K562 (cell line): ENCODE measurements around the gene ZCCHC14. TPM values are rescaled to one million over a fixed set of nuclear protein-coding genes. Genes with fewer than 3 reads are reported as not detected.
A peak's percentile ranks its signal among the peaks of the same experiment; 100 is the strongest.

Source experiments
- ATAC-seq: fragments of 200-7000 bp; cut with Tn5 transposase; 3 replicates; pipeline ENCODE4 v1.9.1; 2020; ENCODE audit warnings: moderate library complexity
- BruUV-seq: library from RNA; stranded (reverse); fragments of 400-500 nt; replicated peaks from 2 replicates; lab custom pipeline; 2021; lab: Mats Ljungman, UMichigan
- CTCF ChIA-PET: fragments of 300-600 bp; formaldehyde crosslinking; extraction: SDS; loops from one replicate; lab custom pipeline; 2021; ENCODE audit warnings: low intra/inter-chr PET ratio; lab: Yijun Ruan, JAX
- POLR2A ChIA-PET: fragments of 300-600, 350-650 bp; sonication (Branson Sonifier 250); formaldehyde crosslinking; extraction: SDS; loops from one replicate; lab custom pipeline; 2021; ENCODE audit warnings: antibody characterized with exemption, inconsistent platforms; lab: Yijun Ruan, JAX
- DNase-seq, 4 experiments: peaks; one replicate each; pipeline versions ENCODE4 v3.0.0 to v3.0.0-alpha.2; 2011 to 2018; ENCODE audit warnings: low spot score in 3 of 4, mixed read lengths in 3 of 4; ENCODE audit errors: extremely low read depth in 1 of 4
- FAIRE-seq: peaks from 2 replicates; lab custom pipeline; 2011; peaks lifted over from hg19 to GRCh38; lab: Jason Lieb, UNC
- H2AFZ ChIP-seq: 2 replicates; pipeline ENCODE4 v1.6.0; 2011; ENCODE audit warnings: low read depth, low read length, control low read depth, inconsistent platforms
- H3K27ac ChIP-seq: fragments of 200-600 bp; 3 replicates; pipeline ENCODE4 v1.8.0; 2011; ENCODE audit warnings: low read depth, mild to moderate bottlenecking, control low read depth, inconsistent platforms, low read length, moderate library complexity, mixed read lengths; ENCODE audit errors: extremely low read depth
- H3K27me3 ChIP-seq, 2 experiments: fragments of 300-600 bp in 1 of 2; 2 replicates in 1 of 2; 3 replicates in 1 of 2; pipeline versions ENCODE4 v1.6.0 to v1.8.0; 2011; ENCODE audit warnings: inconsistent platforms in 2 of 2, low read length in 2 of 2, mild to moderate bottlenecking in 1 of 2, mixed read lengths in 1 of 2, moderate library complexity in 1 of 2; ENCODE audit not compliant: control insufficient read depth in 2 of 2, insufficient read depth in 2 of 2
- H3K36me3 ChIP-seq: fragments of 300-600 bp; 3 replicates; pipeline ENCODE4 v1.8.0; 2011; ENCODE audit warnings: mild to moderate bottlenecking, low read length, inconsistent platforms; ENCODE audit not compliant: control insufficient read depth, insufficient read depth
- H3K4me1 ChIP-seq, 2 experiments: fragments of 200-600 bp in 1 of 2; replicated peaks in 1 of 2; 2 replicates in 1 of 2; 3 replicates in 1 of 2; pipeline versions ENCODE4 v1.5.1 to v1.8.0; 2011; ENCODE audit warnings: inconsistent platforms in 2 of 2, low read length in 2 of 2, mild to moderate bottlenecking in 1 of 2, mixed read lengths in 1 of 2, moderate library complexity in 1 of 2; ENCODE audit not compliant: control insufficient read depth in 2 of 2, insufficient read depth in 2 of 2
- H3K4me2 ChIP-seq: 2 replicates; pipeline ENCODE4 v1.6.1; 2011; ENCODE audit warnings: low read length, control low read depth, inconsistent platforms, mixed read lengths; ENCODE audit not compliant: insufficient read depth
- H3K4me3 ChIP-seq: fragments of 200-600 bp; sonication (generic), shearing (Covaris generic); 2 replicates; pipeline ENCODE4 v1.5.1; 2016; ENCODE audit warnings: control low read depth, inconsistent platforms
- H3K79me2 ChIP-seq: fragments of 200-600 bp; 3 replicates; pipeline ENCODE4 v1.8.0; 2011; ENCODE audit warnings: low read length, inconsistent platforms; ENCODE audit not compliant: control insufficient read depth, insufficient read depth
- H3K9ac ChIP-seq, 2 experiments: 2 replicates each; pipeline versions ENCODE4 v1.6.0 to v1.6.1; 2011; ENCODE audit warnings: low read depth in 2 of 2, low read length in 2 of 2, control low read depth in 1 of 2, inconsistent platforms in 1 of 2, mild to moderate bottlenecking in 1 of 2, mixed read lengths in 1 of 2; ENCODE audit not compliant: insufficient read depth in 1 of 2
- H3K9me1 ChIP-seq: one replicate; pipeline ENCODE4 v1.6.0; 2011; ENCODE audit warnings: inconsistent platforms, mild to moderate bottlenecking, low read length, moderate library complexity; ENCODE audit not compliant: control insufficient read depth, insufficient read depth
- H3K9me3 ChIP-seq: replicated peaks from 2 replicates; pipeline ENCODE4 v1.5.1; 2011; ENCODE audit warnings: low read depth, low read length, inconsistent platforms; ENCODE audit not compliant: control insufficient read depth, insufficient read depth
- H4K20me1 ChIP-seq: replicated peaks from 2 replicates; pipeline ENCODE4 v1.6.1; 2011; ENCODE audit warnings: low read length, inconsistent platforms, mixed read lengths; ENCODE audit not compliant: control insufficient read depth, insufficient read depth
- ATF1 ChIP-seq, 2 experiments: fragments of 450-650 bp in 1 of 2; IDR thresholded peaks; 2 replicates each; pipeline ENCODE4 v1.6.1; 2016; ENCODE audit warnings: missing compliant biosample characterization in 1 of 2, missing genetic modification characterization in 1 of 2
- BRF1 ChIP-seq: IDR thresholded peaks from 3 replicates; pipeline ENCODE4 v1.6.1; 2011; ENCODE audit warnings: borderline replicate concordance, mild to moderate bottlenecking; ENCODE audit not compliant: insufficient read length; ENCODE audit errors: extremely low read depth
- CBX3 ChIP-seq, 2 experiments: IDR thresholded peaks; 1 replicate in 1 of 2; 2 replicates in 1 of 2; pipeline ENCODE4 v1.6.1; 2012; ENCODE audit warnings: inconsistent platforms in 2 of 2, low read length in 2 of 2, borderline replicate concordance in 1 of 2, control low read depth in 1 of 2
- CCAR2 ChIP-seq: fragments of 200-400 bp; formaldehyde crosslinking; IDR thresholded peaks from 2 replicates; pipeline ENCODE4 v1.6.1; 2017; ENCODE audit warnings: mild to moderate bottlenecking, low read depth, low read length
- CCNT2 ChIP-seq: IDR thresholded peaks from 2 replicates; pipeline ENCODE4 v1.6.1; 2011; ENCODE audit warnings: borderline replicate concordance, low read depth, mild to moderate bottlenecking, moderate library complexity, mixed read lengths, low read length; ENCODE audit not compliant: insufficient read length; ENCODE audit errors: extremely low read depth
- CREM ChIP-seq: IDR thresholded peaks from 2 replicates; pipeline ENCODE4 v1.6.1; 2014; ENCODE audit warnings: antibody characterized with exemption, low read depth
- ESRRA ChIP-seq: fragments of 450-650 bp; IDR thresholded peaks from 2 replicates; pipeline ENCODE4 v1.6.1; 2014; ENCODE audit warnings: low read depth, mild to moderate bottlenecking, moderate library complexity, borderline replicate concordance
- GABPA ChIP-seq: fragments of 200-800 bp; sonication (Bioruptor generic); conservative IDR thresholded peaks from 2 replicates; pipeline ENCODE4 v1.6.1; 2016; ENCODE audit warnings: low read depth, missing genetic modification characterization, missing compliant biosample characterization
- IFI16 ChIP-seq: fragments of 250-450 bp; sonication (Bioruptor Pico); IDR thresholded peaks from 2 replicates; pipeline ENCODE4 v2.1.2; 2022; ENCODE audit warnings: mild to moderate bottlenecking, inconsistent platforms
- NCOR1 ChIP-seq: fragments of 450-650 bp; IDR thresholded peaks from 2 replicates; pipeline ENCODE4 v1.6.1; 2016; ENCODE audit warnings: mild to moderate bottlenecking, moderate library complexity
- NR1H2 ChIP-seq: sonication (generic); formaldehyde crosslinking; IDR thresholded peaks from 2 replicates; pipeline ENCODE4 v1.4.0; 2020; ENCODE audit warnings: mild to moderate bottlenecking, missing genetic modification reagents
- PHF8 ChIP-seq: fragments of 200-600 bp; sonication (generic); IDR thresholded peaks from 2 replicates; pipeline ENCODE4 v1.6.1; 2012; ENCODE audit warnings: mixed run types, mild to moderate bottlenecking, inconsistent platforms, low read length, moderate library complexity, borderline replicate concordance
- POU5F1 ChIP-seq: fragments of 150-350 bp; IDR thresholded peaks from 2 replicates; pipeline ENCODE4 v1.6.1; 2014; ENCODE audit warnings: borderline replicate concordance, low read length, low read depth, mild to moderate bottlenecking; ENCODE audit not compliant: partially characterized antibody
- RBM39 ChIP-seq: fragments of 200-400 bp; formaldehyde crosslinking; optimal IDR thresholded peaks from 2 replicates; pipeline ENCODE3; 2018; ENCODE audit warnings: low read depth, low read length
- SPI1 ChIP-seq: IDR thresholded peaks from 2 replicates; pipeline ENCODE4 v1.6.1; 2011; ENCODE audit warnings: low read depth, low read length, control low read depth, borderline replicate concordance
- TCF3 ChIP-seq: sonication (generic); formaldehyde crosslinking; IDR thresholded peaks from 2 replicates; pipeline ENCODE4 v1.4.0; 2020; ENCODE audit warnings: mild to moderate bottlenecking, missing genetic modification reagents
- ZBED1 ChIP-seq: IDR thresholded peaks from 2 replicates; pipeline ENCODE4 v1.6.1; 2014
- ZNF551 ChIP-seq: fragments of 250-450 bp; sonication (Bioruptor Pico); IDR thresholded peaks from 2 replicates; pipeline ENCODE4 v1.5.0; 2021; ENCODE audit warnings: mild to moderate bottlenecking, moderate library complexity
- WGBS: fragments of 100-300 bp; shearing (Covaris generic); methylation state at CpG from one replicate; pipeline ENCODE4 v1.1.6; 2016; ENCODE audit warnings: low coverage, mixed read lengths; ENCODE audit not compliant: insufficient coverage; ENCODE audit errors: missing lambda C conversion rate; 5-methylcytosine and 5-hydroxymethylcytosine counted together
- in situ Hi-C: fragments of 300-500 bp; cut with MboI; formaldehyde crosslinking; loops from 4 replicates; pipeline ENCODE4 v1.15.0; 2018; ENCODE audit warnings: inconsistent platforms, mixed read lengths
- intact Hi-C: fragments of 100-400 bp; cut with micrococcal nuclease; formaldehyde crosslinking; loops from 2 replicates; pipeline ENCODE4 v1.14.2; 2022
- polyA plus RNA-seq, 8 experiments: library from polyadenylated mRNA; depleted of rRNA in 4 of 8; stranded (reverse) in 5 of 8; unstranded in 3 of 8; fragments of >200 nt; fragmentation: Nextera tagmentation in 2 of 8; fragmentation: Illumina TruSeq in 1 of 8; extraction: Ambion mirVana in 2 of 8; extraction: Trizol in 1 of 8; gene quantifications; 2 replicates each; pipeline versions ENCODE4 v1.2.1 to v1.2.3, GENCODE V29; 2011 to 2014; ENCODE audit warnings: inconsistent platforms in 1 of 8, missing spikeins in 1 of 8
- total RNA-seq, 7 experiments: library from RNA; depleted of rRNA in 6 of 7; stranded (reverse); fragments of >200 nt in 6 of 7; fragmentation: Illumina TruSeq in 2 of 7; extraction: Trizol in 2 of 7; gene quantifications; 2 replicates each; pipeline versions ENCODE4 v1.2.1 to v1.2.3, GENCODE V29; 2011 to 2021; ENCODE audit warnings: low replicate concordance in 1 of 7

Gene ZCCHC14
- total and polyA plus RNA-seq, 9 of the 15 experiments (the other 6 are each of a cell fraction or from before 2014, with no cell fraction given), result 1.5 to 12.4 (median 2.9) TPM

DNA sequence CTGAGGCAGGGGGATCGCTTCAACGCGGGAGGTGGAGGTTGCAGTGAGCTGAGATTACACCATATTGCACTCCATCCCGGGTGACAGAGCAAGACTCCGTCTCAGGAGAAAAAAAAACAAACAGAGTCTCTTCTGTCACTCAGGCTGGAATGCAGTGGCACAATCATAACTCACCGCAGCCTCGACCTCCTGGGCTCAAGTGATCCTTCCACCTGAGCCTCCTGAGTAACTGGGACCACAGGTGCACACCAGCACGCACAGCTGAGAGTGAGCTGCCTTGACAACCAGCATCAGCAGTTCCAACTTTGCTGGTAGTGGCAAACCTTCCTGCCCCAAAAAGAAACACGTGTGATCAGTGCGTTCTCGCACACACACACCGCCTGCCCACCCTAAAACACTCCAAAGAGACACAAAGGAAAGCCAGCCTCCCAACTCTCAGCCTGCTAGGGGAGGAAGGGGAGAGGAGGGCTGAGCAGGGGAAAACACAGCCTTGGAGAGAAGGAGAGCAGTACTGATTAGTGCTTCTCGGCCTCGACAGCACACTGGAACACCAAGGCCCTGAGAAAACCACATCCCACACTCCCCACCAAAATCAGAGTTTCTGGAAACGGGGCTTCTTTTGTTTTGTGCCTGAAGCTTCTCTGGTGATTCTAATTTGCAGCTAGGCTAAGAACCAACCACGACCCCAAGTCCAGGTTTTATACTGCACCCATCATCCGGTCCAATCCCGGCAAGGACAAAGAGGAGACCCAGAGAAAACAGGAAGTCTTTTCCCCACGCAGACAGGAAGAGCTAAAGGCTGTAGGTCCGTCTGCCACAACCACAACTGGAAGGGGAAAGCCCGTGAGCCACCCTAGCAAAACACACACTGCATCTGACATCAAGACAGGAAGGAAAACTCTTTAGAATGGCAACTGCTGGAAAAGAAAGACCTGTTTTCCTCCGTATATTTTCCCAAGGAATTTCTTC is 28.8 kb downstream of the ZCCHC14 start (continued):
- TF ChIP-seq ESRRA (0 out of 2 replicates have a peak, but pooled peaks have one; percentile 58), SPI1 (peak; percentile 97), ZNF551 (CRISPR knock-in tag) (no peak)

GRCh38 chr16:87461466-87461991 is 31.3 kb downstream of the ZCCHC14 start:
- FAIRE-seq, result peak; percentile 100
- TF ChIP-seq CREM (no peak), IFI16 (no peak), BRF1 (no peak), PHF8 (peak; percentile 45; the same call in 1 of the 2 replicates), TCF3 (CRISPR knock-in tag) (peak; percentile 23; the same call in 1 of the 2 replicates), POU5F1 (no peak), GABPA (tag) (peak; percentile 45; the same call in 1 of the 2 replicates), CBX3 (IDR thresholded peaks at IDR 0.05; ENCODE audit: borderline replicate concordance in 1 of 2, low read length in 2 of 2) (no peak), RBM39 (no peak), ZBED1 (no peak), CCAR2 (no peak), NCOR1 (no peak), NR1H2 (no peak), CCNT2 (no peak), ATF1 (CRISPR knock-in tag; IDR thresholded peaks at IDR 0.05) (no peak), ATF1 (tag; IDR thresholded peaks at IDR 0.05) (no peak)

More at GRCh38 chr16:87461466-87461991, 31.3 kb downstream of the ZCCHC14 start:
- Histone ChIP-seq H3K36me3 (peaks cover 17% of the 10 kb centered on the region; the same call in 1 of the 3 replicates), H3K27me3 (no peaks in the 10 kb centered on the region), H3K9ac (peak overlapping the region; percentile 42 to 81; a peak in 3 of 4 replicates), H3K27ac (peak overlapping the region; percentile 37), H3K9me3 (no peaks in the 10 kb centered on the region), H3K9me1 (no peaks in the 10 kb centered on the region), H3K4me3 (peak overlapping the region; percentile 33), H2AFZ (peak overlapping the region; percentile 89), H4K20me1 (peaks cover 7% of the 10 kb centered on the region; the same call in 1 of the 2 replicates), H3K79me2 (peaks cover 10% of the 10 kb centered on the region; the same call in 1 of the 3 replicates), H3K4me1 (peaks cover 29% of the 10 kb centered on the region in 2 experiments), H3K4me2 (peak overlapping the region; percentile 83)
- WGBS, result 2% methylated on average over 11 of the region's 11 CpGs
- ATAC-seq (peak; percentile 96), DNase-seq (peak; percentile 90 to 96 (median 96))
- no TSS peak for BruUV-seq
- ChIA-PET POLR2A (interaction anchor here (0.6 to 2.2 kb wide), 4 partner anchors 9 to 66 kb away, joined by 3 to 7 read pairs (median 4); no protein-coding TSS in a partner anchor), CTCF (interaction anchor here (0.8 kb wide), 1 partner anchor 109 kb away, joined by 4 read pairs; no protein-coding TSS in a partner anchor)
- in situ Hi-C loops (no loop called here), intact Hi-C loops (loop anchor here (1.0 to 5.0 kb wide), 2 partner anchors 32 to 111 kb away; partner anchors contain the start of gene ZCCHC14)
